ENCODE data around the gene FOXL2NB.
"Not testable (repeated sequence)": the region's sequence is repeated elsewhere in the genome, so short reads cannot be mapped to it uniquely, and the experiment has no call there.

FOXL2NB gene

DNA sequence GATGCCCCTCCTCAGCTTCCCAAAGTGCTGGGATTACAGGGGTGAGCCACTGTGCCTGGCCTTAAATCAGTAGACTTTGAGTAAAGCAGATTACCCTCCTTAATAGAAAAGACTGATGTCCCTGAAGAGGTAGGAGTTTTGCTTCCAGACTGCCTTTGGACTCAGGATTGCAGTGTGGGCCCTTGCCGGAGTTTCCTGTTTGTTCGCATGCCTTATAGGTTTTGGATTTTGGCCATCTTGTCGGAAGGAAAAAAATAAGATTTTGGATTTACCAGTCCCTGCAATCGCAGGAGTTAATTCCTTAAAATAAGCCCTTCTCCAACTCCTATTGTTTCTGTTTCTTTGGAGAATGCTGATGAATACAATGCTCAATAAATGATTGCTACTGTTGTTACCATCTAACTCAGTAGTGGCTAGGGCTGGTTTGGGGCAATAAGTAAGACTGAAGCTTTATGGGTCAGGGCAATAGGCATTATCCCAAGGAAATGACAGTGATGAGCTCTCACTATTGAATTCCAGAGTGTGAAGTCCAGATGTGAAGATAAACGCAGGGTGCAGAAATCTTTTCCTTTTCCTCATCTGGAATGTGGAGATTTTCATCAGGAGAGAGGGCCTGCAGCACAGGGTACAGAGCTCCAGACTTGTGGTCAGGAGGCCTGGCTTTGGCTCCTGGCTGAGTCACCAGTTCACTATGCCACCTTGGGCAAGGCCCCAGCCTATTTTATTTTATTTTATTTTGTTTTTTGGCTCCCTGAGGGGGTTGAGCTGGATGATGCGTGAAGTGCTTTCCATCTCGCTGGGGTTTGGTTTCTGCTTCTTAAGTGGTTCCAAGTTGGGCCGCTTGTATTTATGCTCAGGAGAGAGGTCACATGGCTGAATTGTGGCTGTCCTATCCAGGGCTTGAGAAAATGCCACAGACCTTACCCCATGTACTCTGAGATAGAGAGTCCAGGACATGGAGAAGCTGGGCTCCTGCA lies 25.4 kb upstream of the FOXL2NB start:
- H3K4me3 Mint-ChIP-seq, result no peak overlapping the region
- no peak for DNase-seq
- H3K27me3 Mint-ChIP-seq (ENCODE audit: low read depth, poor library complexity), result peaks cover 31% of the 10 kb centered on the region
- no peak overlapping the region for H3K27ac Mint-ChIP-seq
- TF ChIP-seq, protein P1, sequence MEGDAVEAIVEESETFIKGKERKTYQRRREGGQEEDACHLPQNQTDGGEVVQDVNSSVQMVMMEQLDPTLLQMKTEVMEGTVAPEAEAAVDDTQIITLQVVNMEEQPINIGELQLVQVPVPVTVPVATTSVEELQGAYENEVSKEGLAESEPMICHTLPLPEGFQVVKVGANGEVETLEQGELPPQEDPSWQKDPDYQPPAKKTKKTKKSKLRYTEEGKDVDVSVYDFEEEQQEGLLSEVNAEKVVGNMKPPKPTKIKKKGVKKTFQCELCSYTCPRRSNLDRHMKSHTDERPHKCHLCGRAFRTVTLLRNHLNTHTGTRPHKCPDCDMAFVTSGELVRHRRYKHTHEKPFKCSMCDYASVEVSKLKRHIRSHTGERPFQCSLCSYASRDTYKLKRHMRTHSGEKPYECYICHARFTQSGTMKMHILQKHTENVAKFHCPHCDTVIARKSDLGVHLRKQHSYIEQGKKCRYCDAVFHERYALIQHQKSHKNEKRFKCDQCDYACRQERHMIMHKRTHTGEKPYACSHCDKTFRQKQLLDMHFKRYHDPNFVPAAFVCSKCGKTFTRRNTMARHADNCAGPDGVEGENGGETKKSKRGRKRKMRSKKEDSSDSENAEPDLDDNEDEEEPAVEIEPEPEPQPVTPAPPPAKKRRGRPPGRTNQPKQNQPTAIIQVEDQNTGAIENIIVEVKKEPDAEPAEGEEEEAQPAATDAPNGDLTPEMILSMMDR (IDR thresholded peaks at IDR 0.05), result no peak
- no peaks in the 10 kb centered on the region for H3K9me3 Mint-ChIP-seq
- no peaks in the 10 kb centered on the region for H3K4me1 Mint-ChIP-seq
- H3K36me3 Mint-ChIP-seq (ENCODE audit: low read depth), result no peaks in the 10 kb centered on the region

DNA sequence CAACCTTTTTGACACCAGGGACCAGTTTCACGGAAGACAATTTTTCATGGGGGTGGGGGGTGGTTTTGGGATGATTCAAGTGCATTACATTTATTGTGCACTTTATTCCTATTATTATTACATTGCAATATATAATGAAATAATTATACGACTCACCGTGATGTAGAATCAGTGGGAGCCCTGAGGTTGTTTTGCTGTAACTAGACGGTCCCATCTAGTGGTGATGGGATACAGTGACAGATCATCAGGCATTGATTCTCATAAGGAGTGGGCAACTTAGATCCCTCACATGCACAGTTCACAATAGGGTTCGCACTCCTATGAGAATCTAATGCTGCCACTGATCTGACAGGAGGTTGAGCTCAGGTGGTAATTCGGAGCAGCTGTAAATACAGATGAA lies 24.6 kb upstream of the FOXL2NB start:
- not testable (repeated sequence) for H3K4me3 Mint-ChIP-seq; H3K4me1 Mint-ChIP-seq; H3K36me3 Mint-ChIP-seq (ENCODE audit: low read depth); H3K27ac Mint-ChIP-seq; DNase-seq; H3K9me3 Mint-ChIP-seq
- H3K27me3 Mint-ChIP-seq (ENCODE audit: low read depth, poor library complexity), result peaks cover 27% of the 10 kb centered on the region

DNA sequence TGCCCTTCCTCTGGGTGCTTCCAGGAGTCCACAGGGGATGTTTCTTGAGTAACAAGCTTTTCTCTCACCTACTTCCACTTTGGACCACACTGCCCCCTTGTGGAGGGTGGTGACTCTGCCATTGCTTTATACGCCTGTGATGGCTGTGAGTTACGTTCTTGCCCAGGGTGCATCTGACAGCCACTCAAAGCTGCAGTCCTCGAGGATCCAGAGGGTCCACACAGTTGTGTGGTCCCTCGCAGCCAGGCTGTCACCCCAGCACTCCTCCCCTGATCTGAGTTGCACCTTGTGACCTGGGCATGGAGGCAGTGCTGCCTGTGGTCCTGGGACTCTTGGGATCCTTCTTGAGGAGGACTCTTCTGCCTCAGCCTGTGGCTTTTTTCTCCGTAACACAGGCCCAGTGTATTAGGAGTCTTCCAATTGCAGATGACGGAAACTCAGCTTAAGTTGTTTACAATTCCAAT lies 23.5 kb upstream of the FOXL2NB start:
- no peaks in the 10 kb centered on the region for H3K9me3 Mint-ChIP-seq
- no peak overlapping the region for H3K27ac Mint-ChIP-seq
- H3K36me3 Mint-ChIP-seq (ENCODE audit: low read depth), result no peaks in the 10 kb centered on the region
- no peak overlapping the region for H3K4me3 Mint-ChIP-seq
- no peaks in the 10 kb centered on the region for H3K4me1 Mint-ChIP-seq
- DNase-seq, result peak; percentile 90
- peaks cover 18% of the 10 kb centered on the region for H3K27me3 Mint-ChIP-seq (ENCODE audit: low read depth, poor library complexity)
- TF ChIP-seq, protein P1 (IDR thresholded peaks at IDR 0.05), result peak; percentile 89

- DNase-seq, result no peak
- Mint-ChIP-seq H3K4me1 (no peaks in the 10 kb centered on the region), H3K36me3 (ENCODE audit: low read depth) (no peaks in the 10 kb centered on the region), H3K27ac (no peak overlapping the region), H3K4me3 (no peak overlapping the region), H3K27me3 (ENCODE audit: low read depth, poor library complexity) (peaks cover 48% of the 10 kb centered on the region), H3K9me3 (no peaks in the 10 kb centered on the region)
- TF ChIP-seq, protein P1 (IDR thresholded peaks at IDR 0.05), result no peak
These were observed 18.2 kb upstream of the FOXL2NB start for GRCh38 chr3:138928727-138929372.

GRCh38 chr3:138933068-138933668 lies 13.8 kb upstream of the FOXL2NB start:
- H3K9me3 Mint-ChIP-seq, result no peaks in the 10 kb centered on the region
- H3K27ac Mint-ChIP-seq, result no peak overlapping the region
- no peak for DNase-seq
- H3K27me3 Mint-ChIP-seq (ENCODE audit: low read depth, poor library complexity), result peaks cover 77% of the 10 kb centered on the region
- no peaks in the 10 kb centered on the region for H3K36me3 Mint-ChIP-seq (ENCODE audit: low read depth)
- H3K4me1 Mint-ChIP-seq, result peaks cover 6% of the 10 kb centered on the region
- no peak overlapping the region for H3K4me3 Mint-ChIP-seq
- TF ChIP-seq, protein P1 (IDR thresholded peaks at IDR 0.05), result no peak
